ENCODE measurements around the gene ZNF831. TPM values are rescaled to one million over a fixed set of nuclear protein-coding genes. Genes with fewer than 3 reads are reported as not detected.

The ZNF831 gene
- total RNA-seq, 1 donor from 2014 or later = 1.0 TPM

DNA sequence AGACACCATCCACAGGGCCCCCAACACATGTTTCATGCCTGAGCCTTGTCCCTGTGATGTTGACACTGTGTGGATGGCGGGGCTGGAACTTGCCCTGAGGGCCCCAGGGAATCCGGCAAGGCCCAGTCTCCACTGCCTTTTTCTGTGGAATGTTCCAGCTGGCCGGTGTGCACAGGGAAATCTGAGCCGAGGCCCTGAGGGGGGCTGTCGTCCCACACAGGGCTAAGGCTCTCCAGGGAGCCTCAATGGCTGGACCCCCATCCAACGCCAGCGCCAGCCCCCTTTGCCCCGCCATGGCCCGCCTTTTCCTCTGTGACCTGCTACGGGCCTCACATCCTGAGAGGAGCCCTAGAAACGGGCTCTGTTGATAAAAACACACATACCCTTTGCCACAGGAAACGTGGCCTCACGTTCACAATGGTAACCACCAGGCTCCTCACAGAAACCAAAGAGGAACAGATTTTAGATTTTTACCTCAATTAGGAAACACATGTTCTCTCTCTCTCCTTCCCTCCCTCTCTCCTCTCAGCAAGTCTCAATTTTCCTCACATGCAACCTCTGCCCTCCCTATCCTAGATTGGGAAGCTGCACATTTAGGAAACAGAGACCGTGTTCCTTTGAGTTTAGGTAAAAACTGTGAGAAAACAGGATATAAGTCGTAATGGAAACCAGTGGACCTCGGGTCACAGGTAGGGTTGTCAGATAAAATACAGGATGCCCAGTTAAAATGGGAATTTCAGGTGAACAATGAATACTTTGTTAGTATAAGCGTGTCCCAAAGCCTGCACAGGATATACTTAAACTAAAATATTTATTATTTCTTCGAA lies 13.7 kb upstream of the ZNF831 start:
- intact Hi-C loops (cut with DNase I) = no loop called here
- Histone ChIP-seq H3K4me3 (no peak overlapping the region), H3K27me3 (ENCODE audit: low read depth) (no peaks in the 10 kb centered on the region), H3K4me1 (peaks cover 38% of the 10 kb centered on the region), H3K9me3 (no peaks in the 10 kb centered on the region), H3K36me3 (no peaks in the 10 kb centered on the region), H3K27ac (no peak overlapping the region)
- DNase-seq = no peak
- no peak for TF ChIP-seq CTCF (IDR thresholded peaks at IDR 0.05)
- peak; percentile 42 to 57 for ATAC-seq

- intact Hi-C loops (cut with DNase I) = no loop called here
- DNase-seq = no peak
- Histone ChIP-seq H3K36me3 (no peaks in the 10 kb centered on the region), H3K4me3 (no peak overlapping the region), H3K4me1 (peaks cover 38% of the 10 kb centered on the region), H3K27me3 (ENCODE audit: low read depth) (no peaks in the 10 kb centered on the region), H3K9me3 (no peaks in the 10 kb centered on the region), H3K27ac (peak overlapping the region; percentile 49)
- no peak for ATAC-seq
- no peak for TF ChIP-seq CTCF (IDR thresholded peaks at IDR 0.05)
Measured at GRCh38 chr20:59150821-59151251, 12.8 kb upstream of the ZNF831 start.

- Histone ChIP-seq H3K27ac (no peak overlapping the region), H3K9me3 (no peaks in the 10 kb centered on the region), H3K4me3 (no peak overlapping the region), H3K27me3 (ENCODE audit: low read depth) (no peaks in the 10 kb centered on the region), H3K36me3 (no peaks in the 10 kb centered on the region), H3K4me1 (peaks cover 38% of the 10 kb centered on the region)
- TF ChIP-seq CTCF (IDR thresholded peaks at IDR 0.05) = no peak
- DNase-seq = no peak
- no peak for ATAC-seq
- intact Hi-C loops (cut with DNase I) = no loop called here
Measured at GRCh38 chr20:59151391-59151790, 12.2 kb upstream of the ZNF831 start.

DNA sequence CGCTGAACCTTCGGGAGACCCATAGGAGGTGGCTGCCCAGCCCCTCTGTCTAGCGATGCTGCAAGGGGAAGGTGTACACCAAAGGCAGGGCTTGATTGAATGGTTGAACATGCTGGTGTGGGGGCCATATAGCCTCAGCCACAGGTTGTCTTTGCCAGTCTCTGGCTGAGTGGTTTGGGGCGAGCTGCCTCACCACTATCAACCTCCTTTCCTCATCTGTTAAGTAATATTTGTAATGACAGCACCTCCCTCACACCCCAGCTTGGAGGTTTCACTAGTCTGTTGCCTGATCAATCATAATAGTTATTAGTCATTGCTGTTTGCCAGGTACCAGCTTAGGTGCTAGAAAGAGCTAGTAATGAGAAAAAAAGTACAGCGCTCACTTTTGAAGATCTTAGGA lies 11.8 kb upstream of the ZNF831 start:
- ATAC-seq (no peak), DNase-seq (no peak)
- intact Hi-C loops (cut with DNase I) = no loop called here
- H3K4me3 ChIP-seq = no peak overlapping the region
- no peak for TF ChIP-seq CTCF (IDR thresholded peaks at IDR 0.05)
- no peaks in the 10 kb centered on the region for H3K27me3 ChIP-seq (ENCODE audit: low read depth)
- H3K36me3 ChIP-seq = no peaks in the 10 kb centered on the region
- peaks cover 38% of the 10 kb centered on the region for H3K4me1 ChIP-seq
- no peaks in the 10 kb centered on the region for H3K9me3 ChIP-seq
- H3K27ac ChIP-seq = no peak overlapping the region

- intact Hi-C loops (cut with DNase I) = no loop called here
- DNase-seq = peak; percentile 60
- peak; percentile 25 to 70 for ATAC-seq
Measured at GRCh38 chr20:59152559-59153354, 10.9 kb upstream of the ZNF831 start.

More at GRCh38 chr20:59152559-59153354, 10.9 kb upstream of the ZNF831 start:
- Histone ChIP-seq H3K4me1 (peaks cover 29% of the 10 kb centered on the region), H3K36me3 (no peaks in the 10 kb centered on the region), H3K27me3 (ENCODE audit: low read depth) (no peaks in the 10 kb centered on the region), H3K27ac (peak overlapping the region; percentile 25), H3K9me3 (no peaks in the 10 kb centered on the region), H3K4me3 (no peak overlapping the region)
- TF ChIP-seq CTCF (IDR thresholded peaks at IDR 0.05) = no peak
